Liver (tissue), 9 donors: ENCODE measurements around the gene SAFB. TPM values are rescaled to one million over a fixed set of nuclear protein-coding genes. Genes with fewer than 3 reads are reported as not detected.

ENCODE experiments used
- DNase-seq: peaks from one replicate; pipeline ENCODE4 v3.0.0-alpha.2; 2017; ENCODE audit warnings: low spot score
- H3K27ac ChIP-seq, 2 donors: one replicate each; pipeline ENCODE4 v1.7.0; 2013; ENCODE audit warnings: inconsistent platforms in 2 of 2, low read length in 2 of 2, control low read depth in 1 of 2, low read depth in 1 of 2, mild to moderate bottlenecking in 1 of 2
- H3K27me3 ChIP-seq, 4 donors: one replicate each; pipeline versions ENCODE4 v1.6.1 to v1.7.0; 2013; ENCODE audit warnings: low read length in 3 of 4, inconsistent platforms in 1 of 4, mild to moderate bottlenecking in 1 of 4, moderate library complexity in 1 of 4; ENCODE audit not compliant: control insufficient read depth in 4 of 4, insufficient read depth in 4 of 4
- H3K36me3 ChIP-seq, 4 donors: one replicate each; pipeline versions ENCODE4 v1.6.1 to v1.7.0; 2013; ENCODE audit warnings: low read length in 3 of 4, mild to moderate bottlenecking in 3 of 4, low read depth in 1 of 4, moderate library complexity in 1 of 4; ENCODE audit not compliant: control insufficient read depth in 4 of 4, insufficient read depth in 3 of 4
- H3K4me1 ChIP-seq, 4 donors: one replicate each; pipeline versions ENCODE4 v1.6.1 to v1.7.0; 2013; ENCODE audit warnings: low read length in 3 of 4, mild to moderate bottlenecking in 3 of 4, moderate library complexity in 1 of 4; ENCODE audit not compliant: control insufficient read depth in 4 of 4, insufficient read depth in 4 of 4
- H3K4me3 ChIP-seq, 3 donors: one replicate each; pipeline versions ENCODE4 v1.6.1 to v1.7.0; 2013; ENCODE audit warnings: low read length in 3 of 3, control low read depth in 1 of 3, low read depth in 1 of 3, mild to moderate bottlenecking in 1 of 3
- H3K9ac ChIP-seq, 2 donors: one replicate each; pipeline ENCODE4 v1.7.0; 2013; ENCODE audit warnings: low read length in 2 of 2, mild to moderate bottlenecking in 2 of 2, moderate library complexity in 2 of 2, control low read depth in 1 of 2, low read depth in 1 of 2
- H3K9me3 ChIP-seq, 4 donors: one replicate each; pipeline versions ENCODE4 v1.6.1 to v1.7.0; 2013; ENCODE audit warnings: low read length in 3 of 4; ENCODE audit not compliant: control insufficient read depth in 4 of 4
- ATF3 ChIP-seq: IDR thresholded peaks from 2 replicates; pipeline ENCODE4 v1.6.1; 2016; ENCODE audit warnings: antibody characterized with exemption
- CTCF ChIP-seq: fragments of 150-350 bp; IDR thresholded peaks from 2 replicates; pipeline ENCODE4 v1.5.1; 2017; ENCODE audit warnings: improper control_type of control experiment, low read depth, low read length; ENCODE audit not compliant: missing input control
- EGR1 ChIP-seq, 2 donors: IDR thresholded peaks; 2 replicates each; pipeline ENCODE4 v1.6.1; 2016 to 2018; ENCODE audit warnings: antibody characterized with exemption in 2 of 2, low read depth in 2 of 2
- FOXA1 ChIP-seq: IDR thresholded peaks from 2 replicates; pipeline ENCODE4 v1.6.1; 2016; ENCODE audit warnings: antibody characterized with exemption
- FOXA2 ChIP-seq: IDR thresholded peaks from 2 replicates; pipeline ENCODE4 v1.6.1; 2016; ENCODE audit warnings: antibody characterized with exemption
- GABPA ChIP-seq, 2 donors: IDR thresholded peaks in 1 of 2; conservative IDR thresholded peaks in 1 of 2; 2 replicates each; pipeline ENCODE4 v1.6.1; 2016; ENCODE audit warnings: antibody characterized with exemption in 2 of 2, mild to moderate bottlenecking in 1 of 2, moderate library complexity in 1 of 2
- HNF4A ChIP-seq, 2 donors: conservative IDR thresholded peaks; 2 replicates each; pipeline ENCODE4 v1.6.1; 2016; ENCODE audit warnings: antibody characterized with exemption in 2 of 2, mild to moderate bottlenecking in 2 of 2
- HNF4G ChIP-seq: IDR thresholded peaks from 2 replicates; pipeline ENCODE4 v1.6.1; 2016; ENCODE audit warnings: antibody characterized with exemption
- JUND ChIP-seq, 2 donors: IDR thresholded peaks; 2 replicates each; pipeline ENCODE4 v1.6.1; 2016; ENCODE audit warnings: antibody characterized with exemption in 2 of 2
- MAX ChIP-seq: IDR thresholded peaks from 2 replicates; pipeline ENCODE4 v1.6.1; 2016; ENCODE audit warnings: antibody characterized with exemption
- NR2F2 ChIP-seq: IDR thresholded peaks from 2 replicates; pipeline ENCODE4 v1.6.1; 2016; ENCODE audit warnings: antibody characterized with exemption
- RAD21 ChIP-seq, 2 donors: IDR thresholded peaks; 2 replicates each; pipeline ENCODE4 v1.6.1; 2016; ENCODE audit warnings: antibody characterized with exemption in 2 of 2, mild to moderate bottlenecking in 2 of 2
- REST ChIP-seq: IDR thresholded peaks from 2 replicates; pipeline ENCODE4 v1.6.1; 2016; ENCODE audit warnings: antibody characterized with exemption, mild to moderate bottlenecking
- RXRA ChIP-seq, 2 donors: IDR thresholded peaks; 2 replicates each; pipeline ENCODE4 v1.6.1; 2017 to 2018; ENCODE audit warnings: antibody characterized with exemption in 2 of 2, mild to moderate bottlenecking in 1 of 2
- SP1 ChIP-seq: IDR thresholded peaks from 2 replicates; pipeline ENCODE4 v1.6.1; 2018; ENCODE audit warnings: antibody characterized with exemption, mild to moderate bottlenecking
- TAF1 ChIP-seq: conservative IDR thresholded peaks from 2 replicates; pipeline ENCODE4 v1.6.1; 2016; ENCODE audit warnings: antibody characterized with exemption, mild to moderate bottlenecking
- YY1 ChIP-seq: IDR thresholded peaks from 2 replicates; pipeline ENCODE4 v1.6.1; 2016; ENCODE audit warnings: antibody characterized with exemption, mild to moderate bottlenecking
- ZBTB33 ChIP-seq: IDR thresholded peaks from 2 replicates; pipeline ENCODE4 v1.6.1; 2016; ENCODE audit warnings: antibody characterized with exemption
- WGBS: extraction: QIAGEN DNeasy Blood & Tissue Kit; methylation state at CpG from one replicate; pipeline ENCODE4 v1.1.7; 2013; 5-methylcytosine and 5-hydroxymethylcytosine counted together
- polyA plus RNA-seq, 2 donors: library from polyadenylated mRNA; stranded (reverse) in 1 of 2; unstranded in 1 of 2; fragments of 200-250 nt in 1 of 2; fragments of >200 nt in 1 of 2; fragmentation: Nextera tagmentation in 1 of 2; extraction: Ambion mirVana in 1 of 2; gene quantifications; one replicate each; pipeline versions ENCODE4 v1.2.1 to v1.2.3, GENCODE V29; 2013 to 2015
- total RNA-seq, 2 donors: library from RNA; depleted of rRNA; stranded (reverse); fragments of >200 nt; gene quantifications; one replicate each; pipeline ENCODE4 v1.2.3, GENCODE V29; 2014
- donor health status: healthy.
- donor health status: healthy.
- donor health status: healthy.
- donor health status: healthy.
- donor health status: healthy.

Gene SAFB
- total and polyA plus RNA-seq, 4 donors = 16.5 to 65.0 (median 38.5) TPM

GRCh38 chr19:5706876-5707573, 84.1 kb downstream of the SAFB start:
- DNase-seq = no peak
- H3K4me3 ChIP-seq = no peak overlapping the region
- TF ChIP-seq REST (no peak), RAD21 (IDR thresholded peaks at IDR 0.05) (no peak), ZBTB33 (no peak), CTCF (no peak), FOXA2 (no peak), HNF4G (no peak), TAF1 (no peak), HNF4A (conservative IDR thresholded peaks at IDR 0.05) (no peak), MAX (no peak), JUND (IDR thresholded peaks at IDR 0.05) (no peak), GABPA (IDR thresholded peaks at IDR 0.05 in 1 of 2, conservative IDR thresholded peaks at IDR 0.05 in 1 of 2) (no peak), EGR1 (IDR thresholded peaks at IDR 0.05; ENCODE audit: low read depth in 2 of 2) (no peak), SP1 (no peak), NR2F2 (no peak), ATF3 (no peak), YY1 (no peak), FOXA1 (no peak), RXRA (IDR thresholded peaks at IDR 0.05) (no peak)
- no peaks in the 10 kb centered on the region for H3K4me1 ChIP-seq
- no peak overlapping the region for H3K27ac ChIP-seq
- peaks cover 34 to 71% (median 39%) of the 10 kb centered on the region in 4 donors for H3K36me3 ChIP-seq
- WGBS = 97% methylated on average over 35 of the region's 35 CpGs
- no peak overlapping the region for H3K9ac ChIP-seq
- no peaks in the 10 kb centered on the region for H3K9me3 ChIP-seq
- no peaks in the 10 kb centered on the region for H3K27me3 ChIP-seq
